Liver (tissue), 9 donors: ENCODE data around the gene CLK4. TPM values are rescaled to one million over a fixed set of nuclear protein-coding genes. Genes with fewer than 3 reads are reported as not detected.

Experiments used
- DNase-seq: peaks from one replicate; pipeline ENCODE4 v3.0.0-alpha.2; 2017; ENCODE audit warnings: low spot score
- H3K27ac ChIP-seq, 2 donors: one replicate each; pipeline ENCODE4 v1.7.0; 2013; ENCODE audit warnings: inconsistent platforms in 2 of 2, low read length in 2 of 2, control low read depth in 1 of 2, low read depth in 1 of 2, mild to moderate bottlenecking in 1 of 2
- H3K27me3 ChIP-seq, 4 donors: one replicate each; pipeline versions ENCODE4 v1.6.1 to v1.7.0; 2013; ENCODE audit warnings: low read length in 3 of 4, inconsistent platforms in 1 of 4, mild to moderate bottlenecking in 1 of 4, moderate library complexity in 1 of 4; ENCODE audit not compliant: control insufficient read depth in 4 of 4, insufficient read depth in 4 of 4
- H3K36me3 ChIP-seq, 4 donors: one replicate each; pipeline versions ENCODE4 v1.6.1 to v1.7.0; 2013; ENCODE audit warnings: low read length in 3 of 4, mild to moderate bottlenecking in 3 of 4, low read depth in 1 of 4, moderate library complexity in 1 of 4; ENCODE audit not compliant: control insufficient read depth in 4 of 4, insufficient read depth in 3 of 4
- H3K4me1 ChIP-seq, 4 donors: one replicate each; pipeline versions ENCODE4 v1.6.1 to v1.7.0; 2013; ENCODE audit warnings: low read length in 3 of 4, mild to moderate bottlenecking in 3 of 4, moderate library complexity in 1 of 4; ENCODE audit not compliant: control insufficient read depth in 4 of 4, insufficient read depth in 4 of 4
- H3K4me3 ChIP-seq, 3 donors: one replicate each; pipeline versions ENCODE4 v1.6.1 to v1.7.0; 2013; ENCODE audit warnings: low read length in 3 of 3, control low read depth in 1 of 3, low read depth in 1 of 3, mild to moderate bottlenecking in 1 of 3
- H3K9ac ChIP-seq, 2 donors: one replicate each; pipeline ENCODE4 v1.7.0; 2013; ENCODE audit warnings: low read length in 2 of 2, mild to moderate bottlenecking in 2 of 2, moderate library complexity in 2 of 2, control low read depth in 1 of 2, low read depth in 1 of 2
- H3K9me3 ChIP-seq, 4 donors: one replicate each; pipeline versions ENCODE4 v1.6.1 to v1.7.0; 2013; ENCODE audit warnings: low read length in 3 of 4; ENCODE audit not compliant: control insufficient read depth in 4 of 4
- FOXA1 ChIP-seq: IDR thresholded peaks from 2 replicates; pipeline ENCODE4 v1.6.1; 2016; ENCODE audit warnings: antibody characterized with exemption
- FOXA2 ChIP-seq: IDR thresholded peaks from 2 replicates; pipeline ENCODE4 v1.6.1; 2016; ENCODE audit warnings: antibody characterized with exemption
- HNF4G ChIP-seq: IDR thresholded peaks from 2 replicates; pipeline ENCODE4 v1.6.1; 2016; ENCODE audit warnings: antibody characterized with exemption
- NR2F2 ChIP-seq: IDR thresholded peaks from 2 replicates; pipeline ENCODE4 v1.6.1; 2016; ENCODE audit warnings: antibody characterized with exemption
- RAD21 ChIP-seq, 2 donors: IDR thresholded peaks; 2 replicates each; pipeline ENCODE4 v1.6.1; 2016; ENCODE audit warnings: antibody characterized with exemption in 2 of 2, mild to moderate bottlenecking in 2 of 2
- RXRA ChIP-seq, 2 donors: IDR thresholded peaks; 2 replicates each; pipeline ENCODE4 v1.6.1; 2017 to 2018; ENCODE audit warnings: antibody characterized with exemption in 2 of 2, mild to moderate bottlenecking in 1 of 2
- TAF1 ChIP-seq: conservative IDR thresholded peaks from 2 replicates; pipeline ENCODE4 v1.6.1; 2016; ENCODE audit warnings: antibody characterized with exemption, mild to moderate bottlenecking
- YY1 ChIP-seq: IDR thresholded peaks from 2 replicates; pipeline ENCODE4 v1.6.1; 2016; ENCODE audit warnings: antibody characterized with exemption, mild to moderate bottlenecking
- WGBS: extraction: QIAGEN DNeasy Blood & Tissue Kit; methylation state at CpG from one replicate; pipeline ENCODE4 v1.1.7; 2013; 5-methylcytosine and 5-hydroxymethylcytosine counted together
- polyA plus RNA-seq, 2 donors: library from polyadenylated mRNA; stranded (reverse) in 1 of 2; unstranded in 1 of 2; fragments of 200-250 nt in 1 of 2; fragments of >200 nt in 1 of 2; fragmentation: Nextera tagmentation in 1 of 2; extraction: Ambion mirVana in 1 of 2; gene quantifications; one replicate each; pipeline versions ENCODE4 v1.2.1 to v1.2.3, GENCODE V29; 2013 to 2015
- total RNA-seq, 2 donors: library from RNA; depleted of rRNA; stranded (reverse); fragments of >200 nt; gene quantifications; one replicate each; pipeline ENCODE4 v1.2.3, GENCODE V29; 2014
- TF ChIP-seq, protein P1 (sequence below): IDR thresholded peaks from 2 replicates; pipeline ENCODE4 v1.6.1; 2016; ENCODE audit warnings: antibody characterized with exemption
- TF ChIP-seq, protein P2 (sequence below): IDR thresholded peaks from 2 replicates; pipeline ENCODE4 v1.6.1; 2016; ENCODE audit warnings: antibody characterized with exemption, mild to moderate bottlenecking
- TF ChIP-seq, protein P3 (sequence below): fragments of 150-350 bp; IDR thresholded peaks from 2 replicates; pipeline ENCODE4 v1.5.1; 2017; ENCODE audit warnings: improper control_type of control experiment, low read depth, low read length; ENCODE audit not compliant: missing input control
- TF ChIP-seq, protein P4 (sequence below): IDR thresholded peaks from 2 replicates; pipeline ENCODE4 v1.6.1; 2016; ENCODE audit warnings: antibody characterized with exemption
- donor health status: healthy.
- donor health status: healthy.
- donor health status: healthy.
- donor health status: healthy.
- donor health status: healthy.

The CLK4 gene
- total and polyA plus RNA-seq, 4 donors: 5.0 to 28.2 (median 21.9) TPM

DNA sequence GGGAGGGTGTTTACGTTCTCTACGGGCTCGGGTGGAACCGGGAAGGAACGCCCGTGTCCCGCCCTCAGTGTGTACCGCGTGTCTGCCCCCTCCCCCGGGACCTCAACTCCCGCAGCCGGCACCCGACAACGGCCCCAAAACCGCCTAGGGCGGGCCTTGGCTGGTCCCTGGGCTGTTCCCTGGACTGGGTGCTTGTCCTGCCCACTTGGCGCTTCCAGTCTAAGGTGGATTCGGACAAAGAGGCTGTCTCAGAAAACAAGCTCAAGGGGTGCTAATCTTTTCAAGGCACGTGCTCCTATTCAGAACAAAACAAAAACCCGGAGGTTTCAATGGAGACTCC is 379 bp upstream of the CLK4 start:
- TF ChIP-seq FOXA2 (no peak), NR2F2 (no peak), RXRA (IDR thresholded peaks at IDR 0.05) (no peak), HNF4G (no peak), RAD21 (IDR thresholded peaks at IDR 0.05) (no peak), YY1 (no peak)
- TF ChIP-seq, protein P1, sequence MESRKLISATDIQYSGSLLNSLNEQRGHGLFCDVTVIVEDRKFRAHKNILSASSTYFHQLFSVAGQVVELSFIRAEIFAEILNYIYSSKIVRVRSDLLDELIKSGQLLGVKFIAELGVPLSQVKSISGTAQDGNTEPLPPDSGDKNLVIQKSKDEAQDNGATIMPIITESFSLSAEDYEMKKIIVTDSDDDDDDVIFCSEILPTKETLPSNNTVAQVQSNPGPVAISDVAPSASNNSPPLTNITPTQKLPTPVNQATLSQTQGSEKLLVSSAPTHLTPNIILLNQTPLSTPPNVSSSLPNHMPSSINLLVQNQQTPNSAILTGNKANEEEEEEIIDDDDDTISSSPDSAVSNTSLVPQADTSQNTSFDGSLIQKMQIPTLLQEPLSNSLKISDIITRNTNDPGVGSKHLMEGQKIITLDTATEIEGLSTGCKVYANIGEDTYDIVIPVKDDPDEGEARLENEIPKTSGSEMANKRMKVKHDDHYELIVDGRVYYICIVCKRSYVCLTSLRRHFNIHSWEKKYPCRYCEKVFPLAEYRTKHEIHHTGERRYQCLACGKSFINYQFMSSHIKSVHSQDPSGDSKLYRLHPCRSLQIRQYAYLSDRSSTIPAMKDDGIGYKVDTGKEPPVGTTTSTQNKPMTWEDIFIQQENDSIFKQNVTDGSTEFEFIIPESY: no peak
- TF ChIP-seq, protein P2, sequence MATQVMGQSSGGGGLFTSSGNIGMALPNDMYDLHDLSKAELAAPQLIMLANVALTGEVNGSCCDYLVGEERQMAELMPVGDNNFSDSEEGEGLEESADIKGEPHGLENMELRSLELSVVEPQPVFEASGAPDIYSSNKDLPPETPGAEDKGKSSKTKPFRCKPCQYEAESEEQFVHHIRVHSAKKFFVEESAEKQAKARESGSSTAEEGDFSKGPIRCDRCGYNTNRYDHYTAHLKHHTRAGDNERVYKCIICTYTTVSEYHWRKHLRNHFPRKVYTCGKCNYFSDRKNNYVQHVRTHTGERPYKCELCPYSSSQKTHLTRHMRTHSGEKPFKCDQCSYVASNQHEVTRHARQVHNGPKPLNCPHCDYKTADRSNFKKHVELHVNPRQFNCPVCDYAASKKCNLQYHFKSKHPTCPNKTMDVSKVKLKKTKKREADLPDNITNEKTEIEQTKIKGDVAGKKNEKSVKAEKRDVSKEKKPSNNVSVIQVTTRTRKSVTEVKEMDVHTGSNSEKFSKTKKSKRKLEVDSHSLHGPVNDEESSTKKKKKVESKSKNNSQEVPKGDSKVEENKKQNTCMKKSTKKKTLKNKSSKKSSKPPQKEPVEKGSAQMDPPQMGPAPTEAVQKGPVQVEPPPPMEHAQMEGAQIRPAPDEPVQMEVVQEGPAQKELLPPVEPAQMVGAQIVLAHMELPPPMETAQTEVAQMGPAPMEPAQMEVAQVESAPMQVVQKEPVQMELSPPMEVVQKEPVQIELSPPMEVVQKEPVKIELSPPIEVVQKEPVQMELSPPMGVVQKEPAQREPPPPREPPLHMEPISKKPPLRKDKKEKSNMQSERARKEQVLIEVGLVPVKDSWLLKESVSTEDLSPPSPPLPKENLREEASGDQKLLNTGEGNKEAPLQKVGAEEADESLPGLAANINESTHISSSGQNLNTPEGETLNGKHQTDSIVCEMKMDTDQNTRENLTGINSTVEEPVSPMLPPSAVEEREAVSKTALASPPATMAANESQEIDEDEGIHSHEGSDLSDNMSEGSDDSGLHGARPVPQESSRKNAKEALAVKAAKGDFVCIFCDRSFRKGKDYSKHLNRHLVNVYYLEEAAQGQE: no peak
- TF ChIP-seq, protein P3, sequence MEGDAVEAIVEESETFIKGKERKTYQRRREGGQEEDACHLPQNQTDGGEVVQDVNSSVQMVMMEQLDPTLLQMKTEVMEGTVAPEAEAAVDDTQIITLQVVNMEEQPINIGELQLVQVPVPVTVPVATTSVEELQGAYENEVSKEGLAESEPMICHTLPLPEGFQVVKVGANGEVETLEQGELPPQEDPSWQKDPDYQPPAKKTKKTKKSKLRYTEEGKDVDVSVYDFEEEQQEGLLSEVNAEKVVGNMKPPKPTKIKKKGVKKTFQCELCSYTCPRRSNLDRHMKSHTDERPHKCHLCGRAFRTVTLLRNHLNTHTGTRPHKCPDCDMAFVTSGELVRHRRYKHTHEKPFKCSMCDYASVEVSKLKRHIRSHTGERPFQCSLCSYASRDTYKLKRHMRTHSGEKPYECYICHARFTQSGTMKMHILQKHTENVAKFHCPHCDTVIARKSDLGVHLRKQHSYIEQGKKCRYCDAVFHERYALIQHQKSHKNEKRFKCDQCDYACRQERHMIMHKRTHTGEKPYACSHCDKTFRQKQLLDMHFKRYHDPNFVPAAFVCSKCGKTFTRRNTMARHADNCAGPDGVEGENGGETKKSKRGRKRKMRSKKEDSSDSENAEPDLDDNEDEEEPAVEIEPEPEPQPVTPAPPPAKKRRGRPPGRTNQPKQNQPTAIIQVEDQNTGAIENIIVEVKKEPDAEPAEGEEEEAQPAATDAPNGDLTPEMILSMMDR: no peak
- Histone ChIP-seq H3K4me1 (peaks cover 3 to 25% (median 21%) of the 10 kb centered on the region in 4 donors), H3K27me3 (no peaks in the 10 kb centered on the region), H3K4me3 (peak overlapping the region; percentile 61 to 80 (median 63)), H3K27ac (peak overlapping the region in 1 of 2 donors; percentile 63), H3K9me3 (no peaks in the 10 kb centered on the region), H3K36me3 (peaks cover 0 to 10% (median 7%) of the 10 kb centered on the region in 4 donors), H3K9ac (no peak overlapping the region)
- no peak for DNase-seq
- 10% methylated on average over 20 of the region's 20 CpGs for WGBS

DNA sequence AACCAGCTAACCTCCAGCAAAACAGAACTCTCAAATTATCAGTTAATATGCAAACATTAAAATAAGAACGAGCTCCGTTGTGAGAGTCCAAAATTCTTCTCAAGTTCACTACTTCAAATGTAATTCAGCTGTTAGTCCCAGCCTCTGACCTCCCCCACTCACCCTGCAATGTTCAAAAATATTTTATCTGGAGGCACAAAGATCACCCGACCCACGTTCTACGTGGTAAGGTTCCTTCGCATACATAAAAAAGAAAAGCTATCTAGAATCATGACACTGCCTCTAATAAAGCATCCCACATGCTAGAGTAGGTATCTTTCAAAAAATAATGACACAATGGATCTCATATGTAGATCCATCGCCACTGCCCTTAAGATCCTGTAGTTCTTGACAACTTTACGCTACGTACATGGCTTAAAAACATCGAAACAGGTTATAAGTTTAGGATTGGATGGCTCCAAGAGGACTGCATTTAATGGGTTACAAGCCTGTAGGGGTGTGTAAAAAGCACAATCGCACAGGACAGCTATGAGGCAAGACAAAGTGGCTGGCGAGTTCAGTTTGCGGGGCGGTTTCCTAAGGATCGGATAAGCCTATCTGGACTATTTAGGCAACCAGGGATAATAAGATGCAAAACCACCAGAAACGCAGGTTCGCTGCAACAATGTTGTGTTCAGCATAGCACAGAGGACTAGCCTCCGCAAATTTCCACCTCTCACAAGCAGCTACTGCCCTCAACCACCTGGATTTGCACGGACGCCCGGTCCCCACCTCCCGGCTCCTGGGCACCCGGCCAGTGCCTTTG is 969 bp downstream of the CLK4 start:
- Histone ChIP-seq H3K27me3 (no peaks in the 10 kb centered on the region), H3K4me3 (peak overlapping the region; percentile 78 to 87 (median 80)), H3K4me1 (peaks cover 3 to 25% (median 21%) of the 10 kb centered on the region in 4 donors), H3K9ac (peak overlapping the region; percentile 68 to 90), H3K9me3 (no peaks in the 10 kb centered on the region), H3K27ac (peak overlapping the region; percentile 94 to 97), H3K36me3 (peaks cover 0 to 21% (median 19%) of the 10 kb centered on the region in 4 donors)
- under 1% methylated on average over 23 of the region's 23 CpGs for WGBS
- TF ChIP-seq FOXA1 (no peak), NR2F2 (no peak), TAF1 (no peak)
- TF ChIP-seq, protein P4, sequence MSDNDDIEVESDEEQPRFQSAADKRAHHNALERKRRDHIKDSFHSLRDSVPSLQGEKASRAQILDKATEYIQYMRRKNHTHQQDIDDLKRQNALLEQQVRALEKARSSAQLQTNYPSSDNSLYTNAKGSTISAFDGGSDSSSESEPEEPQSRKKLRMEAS: no peak
- no peak for DNase-seq
